WERI-Rb-1 (cell line): ENCODE measurements around the gene MLN.

Experiments used
- DNase-seq: peaks from one replicate; pipeline ENCODE4 v3.0.0-alpha.2; 2020
- H3K27ac ChIP-seq: fragments of 250-450 bp; sonication (Bioruptor Pico); 2 replicates; pipeline ENCODE4 v1.5.1; 2020; ENCODE audit warnings: mild to moderate bottlenecking, moderate library complexity
- H3K27me3 ChIP-seq: fragments of 250-450 bp; sonication (Bioruptor Pico); 2 replicates; pipeline ENCODE4 v1.5.1; 2021; ENCODE audit warnings: mild to moderate bottlenecking, low read depth, moderate library complexity; ENCODE audit not compliant: insufficient read depth, severe bottlenecking
- H3K36me3 ChIP-seq: fragments of 250-450 bp; sonication (Bioruptor Pico); 2 replicates; pipeline ENCODE4 v1.5.1; 2020; ENCODE audit warnings: mild to moderate bottlenecking, moderate library complexity
- H3K4me3 ChIP-seq: 2 replicates; pipeline ENCODE4 v1.5.1; 2011; ENCODE audit warnings: low read depth, mild to moderate bottlenecking, control low read depth, low read length
- H3K9me3 ChIP-seq: fragments of 250-450 bp; sonication (Bioruptor Pico); 2 replicates; pipeline ENCODE4 v1.5.1; 2021; ENCODE audit warnings: mild to moderate bottlenecking, moderate library complexity; ENCODE audit not compliant: severe bottlenecking
- TF ChIP-seq, protein P1 (sequence below): IDR thresholded peaks from 2 replicates; pipeline ENCODE4 v1.5.1; 2011; ENCODE audit warnings: low read depth, mild to moderate bottlenecking, control low read depth, inconsistent platforms, low read length

The MLN gene

DNA sequence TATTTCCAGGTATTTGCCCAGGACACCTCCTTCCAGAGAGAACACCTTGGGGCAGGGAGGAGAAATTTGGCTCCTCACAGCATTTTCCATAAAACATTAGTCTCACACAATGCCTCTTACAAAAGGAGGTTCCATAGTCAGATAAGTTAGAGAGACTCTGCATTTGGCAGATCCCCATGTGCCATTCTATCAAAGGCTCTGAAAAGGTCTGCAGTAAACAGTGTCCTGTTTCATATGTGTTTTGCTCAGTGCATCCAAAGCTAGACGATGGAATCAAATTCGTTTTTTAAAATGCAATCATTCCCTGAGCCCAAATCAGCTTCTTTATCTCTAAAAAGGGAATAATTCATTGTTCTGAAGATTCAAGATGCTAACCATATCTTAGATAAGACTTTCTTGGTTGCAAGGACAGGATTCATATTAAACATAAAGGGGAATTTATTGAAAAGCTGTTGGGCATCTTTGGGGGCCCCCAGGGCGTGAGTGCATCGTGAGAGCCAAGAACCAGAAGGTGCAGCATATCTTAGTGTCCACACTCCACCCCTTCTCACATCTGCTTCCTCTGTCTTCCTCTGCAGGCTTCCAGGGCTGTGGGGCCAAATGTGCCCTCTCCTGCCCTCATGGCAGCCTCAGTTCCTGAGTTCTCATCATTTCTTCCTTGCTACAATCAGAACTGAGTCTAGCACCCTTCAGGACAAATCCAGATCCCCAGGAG lies 41.4 kb upstream of the MLN start:
- DNase-seq: no peak
- Histone ChIP-seq H3K27ac (no peak overlapping the region), H3K27me3 (no peaks in the 10 kb centered on the region), H3K36me3 (no peaks in the 10 kb centered on the region), H3K9me3 (no peaks in the 10 kb centered on the region), H3K4me3 (no peak overlapping the region)
- TF ChIP-seq, protein P1, sequence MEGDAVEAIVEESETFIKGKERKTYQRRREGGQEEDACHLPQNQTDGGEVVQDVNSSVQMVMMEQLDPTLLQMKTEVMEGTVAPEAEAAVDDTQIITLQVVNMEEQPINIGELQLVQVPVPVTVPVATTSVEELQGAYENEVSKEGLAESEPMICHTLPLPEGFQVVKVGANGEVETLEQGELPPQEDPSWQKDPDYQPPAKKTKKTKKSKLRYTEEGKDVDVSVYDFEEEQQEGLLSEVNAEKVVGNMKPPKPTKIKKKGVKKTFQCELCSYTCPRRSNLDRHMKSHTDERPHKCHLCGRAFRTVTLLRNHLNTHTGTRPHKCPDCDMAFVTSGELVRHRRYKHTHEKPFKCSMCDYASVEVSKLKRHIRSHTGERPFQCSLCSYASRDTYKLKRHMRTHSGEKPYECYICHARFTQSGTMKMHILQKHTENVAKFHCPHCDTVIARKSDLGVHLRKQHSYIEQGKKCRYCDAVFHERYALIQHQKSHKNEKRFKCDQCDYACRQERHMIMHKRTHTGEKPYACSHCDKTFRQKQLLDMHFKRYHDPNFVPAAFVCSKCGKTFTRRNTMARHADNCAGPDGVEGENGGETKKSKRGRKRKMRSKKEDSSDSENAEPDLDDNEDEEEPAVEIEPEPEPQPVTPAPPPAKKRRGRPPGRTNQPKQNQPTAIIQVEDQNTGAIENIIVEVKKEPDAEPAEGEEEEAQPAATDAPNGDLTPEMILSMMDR: no peak

DNA sequence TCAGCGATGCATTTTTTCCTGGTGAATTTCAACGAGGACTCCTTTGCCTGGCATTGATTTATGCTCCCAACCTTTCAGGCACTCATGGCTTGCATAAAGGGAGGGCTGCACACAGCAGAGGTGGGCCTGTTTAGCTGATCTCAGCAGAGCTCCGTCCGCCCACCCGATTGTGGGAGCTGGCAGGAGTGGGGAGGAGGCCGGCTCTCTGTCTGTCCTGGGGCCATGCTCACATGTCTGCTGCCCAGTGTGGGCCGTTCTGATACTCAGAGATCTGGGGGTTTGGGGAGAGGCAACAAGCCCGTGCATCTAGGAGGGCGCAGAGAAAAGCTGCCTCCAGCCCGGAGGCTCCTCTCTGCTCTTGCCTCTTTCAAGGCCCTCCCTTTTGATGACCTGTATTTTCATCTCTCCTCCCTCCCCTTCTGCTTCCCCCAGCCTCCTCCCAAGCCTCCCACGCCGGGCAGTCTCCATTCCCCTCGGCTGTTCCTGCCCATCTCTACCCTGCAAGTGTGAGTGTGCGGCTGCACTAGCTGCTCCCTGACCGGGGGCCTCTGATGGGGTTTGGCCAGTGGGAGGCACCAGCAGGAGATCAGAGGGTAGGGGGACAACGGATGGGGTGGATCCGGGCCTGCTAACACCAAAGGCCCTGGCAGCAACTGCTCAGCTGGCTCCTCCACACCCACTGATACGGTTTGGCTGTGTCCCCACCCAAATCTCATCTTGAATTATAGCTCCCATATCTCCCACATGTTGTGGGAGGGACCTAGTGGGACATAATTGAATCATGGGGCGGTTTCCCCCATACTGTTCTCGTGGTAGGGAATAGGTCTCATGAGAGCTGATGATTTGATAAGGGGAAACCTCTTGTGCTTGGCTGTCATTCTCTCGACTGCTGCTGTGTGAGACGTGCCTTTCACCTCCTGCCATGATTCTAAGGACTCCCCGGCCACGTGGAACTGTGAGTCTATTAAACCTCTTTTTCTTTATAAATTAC lies 39.6 kb upstream of the MLN start:
- Histone ChIP-seq H3K9me3 (no peaks in the 10 kb centered on the region), H3K36me3 (no peaks in the 10 kb centered on the region), H3K27ac (peak overlapping the region; percentile 7; the same call in 1 of the 2 replicates), H3K4me3 (no peak overlapping the region), H3K27me3 (no peaks in the 10 kb centered on the region)
- DNase-seq: no peak
- TF ChIP-seq, protein P1: no peak

DNA sequence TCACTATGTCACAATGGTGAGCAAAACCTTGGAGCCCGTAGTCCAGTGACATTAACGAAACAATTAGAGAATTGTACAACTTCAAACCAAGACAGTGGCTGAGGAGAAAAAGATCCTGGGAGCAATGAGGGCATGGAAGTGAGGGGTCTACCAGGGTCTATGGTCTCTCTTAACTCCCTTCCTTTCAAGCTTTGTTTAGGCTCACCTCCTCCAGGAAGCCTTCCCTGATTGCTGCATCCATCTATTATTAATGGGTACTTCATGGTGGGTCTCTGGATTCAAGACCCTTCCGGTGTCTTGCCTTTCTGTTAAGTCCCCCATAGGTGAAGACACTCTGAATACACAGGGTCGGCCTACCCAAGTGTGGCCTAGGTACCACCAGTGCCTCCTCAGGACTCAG lies 38.1 kb upstream of the MLN start:
- H3K27ac ChIP-seq: no peak overlapping the region; the same call in 1 of the 2 replicates
- no peaks in the 10 kb centered on the region for H3K27me3 ChIP-seq
- no peak overlapping the region for H3K4me3 ChIP-seq
- no peak for DNase-seq
- no peaks in the 10 kb centered on the region for H3K36me3 ChIP-seq
- TF ChIP-seq, protein P1: no peak
- peaks cover 4% of the 10 kb centered on the region for H3K9me3 ChIP-seq

DNA sequence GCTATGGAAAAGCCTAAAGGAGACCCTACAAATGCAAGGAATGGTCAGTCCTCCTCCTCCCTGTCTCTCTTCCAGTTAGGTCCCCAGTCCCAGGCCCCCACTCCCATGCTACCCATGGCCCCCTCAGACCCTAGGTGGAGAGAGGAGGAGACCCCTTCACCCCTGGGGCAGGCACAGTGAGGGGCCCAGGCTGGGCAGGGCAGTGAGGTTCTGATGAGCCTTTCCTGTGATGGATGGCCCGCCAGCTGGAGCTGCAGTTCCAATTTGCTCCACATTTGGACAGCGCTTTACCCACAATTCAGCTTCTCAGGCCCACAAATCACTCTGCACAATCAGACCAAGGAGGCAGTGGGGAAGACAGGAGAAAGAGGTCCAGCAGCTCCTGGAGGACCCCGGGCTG lies 37.3 kb upstream of the MLN start:
- TF ChIP-seq, protein P1: peak; percentile 30; the same call in 1 of the 2 replicates
- Histone ChIP-seq H3K27ac (peak overlapping the region; percentile 82), H3K36me3 (no peaks in the 10 kb centered on the region), H3K9me3 (peaks cover 5% of the 10 kb centered on the region), H3K4me3 (no peak overlapping the region), H3K27me3 (no peaks in the 10 kb centered on the region)
- no peak for DNase-seq

DNA sequence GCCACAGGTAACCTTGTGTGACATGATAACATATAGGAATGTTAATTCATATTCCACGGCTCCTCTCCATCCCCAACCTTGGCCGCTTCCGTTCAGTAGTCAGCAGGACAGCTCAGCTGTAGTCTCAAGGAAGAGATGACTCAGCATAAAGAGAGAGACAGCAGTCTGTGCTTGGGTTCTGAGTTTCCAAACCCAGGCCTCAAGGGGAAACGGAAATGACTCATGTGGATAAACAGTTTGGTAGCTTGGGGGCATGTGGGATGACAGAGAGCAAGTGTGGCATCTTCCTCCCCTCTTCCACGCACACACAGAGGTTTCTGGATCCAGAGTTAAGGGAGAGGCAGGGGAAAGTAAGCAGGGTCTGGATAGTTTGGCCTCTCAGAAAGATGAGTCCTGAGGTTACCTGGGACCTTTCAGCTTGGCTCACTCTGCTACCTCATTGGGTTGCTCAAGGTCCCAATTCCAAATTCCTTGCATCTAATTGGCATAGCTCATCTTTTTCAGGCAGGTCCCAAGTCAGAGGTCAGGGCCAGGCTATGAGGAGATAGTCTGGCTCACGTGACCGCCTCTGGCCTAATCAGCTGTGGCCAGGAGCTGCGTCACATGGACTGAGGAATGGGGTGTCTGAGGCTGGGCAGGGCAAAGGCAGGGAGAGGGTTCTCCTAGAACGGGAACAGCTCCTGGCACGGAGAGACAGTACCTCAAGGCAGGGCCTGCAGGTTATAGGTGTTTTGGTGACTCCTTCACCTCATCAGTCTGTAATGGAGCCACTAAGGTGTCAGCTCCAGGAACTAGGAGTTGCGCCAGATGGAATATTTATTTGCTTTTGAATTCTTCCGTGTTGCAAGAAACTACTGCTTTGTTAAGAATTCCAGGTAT lies 36.5 kb upstream of the MLN start:
- TF ChIP-seq, protein P1: no peak
- H3K27ac ChIP-seq: peak overlapping the region; percentile 82
- H3K4me3 ChIP-seq: peak overlapping the region; percentile 5
- peak; percentile 64 for DNase-seq
- H3K27me3 ChIP-seq: no peaks in the 10 kb centered on the region
- peaks cover 8% of the 10 kb centered on the region for H3K9me3 ChIP-seq
- H3K36me3 ChIP-seq: no peaks in the 10 kb centered on the region
